ENCODE measurements around the gene COL28A1.
"Not testable (repeated sequence)": the region's sequence is repeated elsewhere in the genome, so short reads cannot be mapped to it uniquely, and the experiment has no call there.

The COL28A1 gene

GRCh38 chr7:7519528-7519927, 16.1 kb downstream of the COL28A1 start:
- no peak for DNase-seq

- no peak for DNase-seq
Observed at GRCh38 chr7:7519056-7519455, 16.6 kb downstream of the COL28A1 start.

GRCh38 chr7:7517754-7518153, 17.9 kb downstream of the COL28A1 start:
- DNase-seq: no peak

- DNase-seq: no peak
Observed at GRCh38 chr7:7516662-7517061, 19.0 kb downstream of the COL28A1 start.

GRCh38 chr7:7516156-7516555, 19.5 kb downstream of the COL28A1 start:
- no peak for DNase-seq

- DNase-seq: no peak
Observed at GRCh38 chr7:7512861-7513597, 22.6 kb downstream of the COL28A1 start.

- DNase-seq: no peak
Observed at GRCh38 chr7:7510794-7511193, 24.9 kb downstream of the COL28A1 start.

GRCh38 chr7:7505915-7506314, 29.8 kb downstream of the COL28A1 start:
- no peak for DNase-seq

GRCh38 chr7:7504910-7505704, 30.6 kb downstream of the COL28A1 start:
- no peak for DNase-seq

- DNase-seq: no peak
Observed at GRCh38 chr7:7499892-7500291, 35.8 kb downstream of the COL28A1 start.

GRCh38 chr7:7498856-7499255, 36.8 kb downstream of the COL28A1 start:
- DNase-seq: peak in 1 of 56 donors; percentile 3

GRCh38 chr7:7496311-7496710, 39.4 kb downstream of the COL28A1 start:
- no peak for DNase-seq

GRCh38 chr7:7495171-7495570, 40.5 kb downstream of the COL28A1 start:
- no peak for DNase-seq

GRCh38 chr7:7491044-7491443, 44.6 kb downstream of the COL28A1 start:
- DNase-seq: no peak

- no peak for DNase-seq
Observed at GRCh38 chr7:7490003-7490402, 45.7 kb downstream of the COL28A1 start.

- no peak for DNase-seq
Observed at GRCh38 chr7:7489546-7489945, 46.1 kb downstream of the COL28A1 start.

GRCh38 chr7:7486362-7486761, 49.3 kb downstream of the COL28A1 start:
- DNase-seq: no peak

GRCh38 chr7:7484072-7484471, 51.6 kb downstream of the COL28A1 start:
- no peak for DNase-seq

- no peak for DNase-seq
Observed at GRCh38 chr7:7481802-7482201, 53.9 kb downstream of the COL28A1 start.

GRCh38 chr7:7479275-7479805, 56.3 kb downstream of the COL28A1 start:
- no peak for DNase-seq

- DNase-seq: no peak
Observed at GRCh38 chr7:7478569-7478968, 57.1 kb downstream of the COL28A1 start.

GRCh38 chr7:7477641-7478040, 58.0 kb downstream of the COL28A1 start:
- DNase-seq: not testable (repeated sequence)

- no peak for DNase-seq
Observed at GRCh38 chr7:7476381-7476780, 59.3 kb downstream of the COL28A1 start.

All from amygdala (tissue), 56 donors.